Renal pelvis (tissue), 4 donors: Measurements from ENCODE around the gene ASPG. TPM values are rescaled to one million over a fixed set of nuclear protein-coding genes. Genes with fewer than 3 reads are reported as not detected.

ENCODE experiments used
- DNase-seq: peaks from one replicate; pipeline ENCODE4 v3.0.0-alpha.2; 2013
- polyA plus RNA-seq, 3 donors: library from polyadenylated mRNA; unstranded; fragments of 120-200 nt; gene quantifications; one replicate each; pipeline ENCODE4 v1.2.1, GENCODE V29; 2013; ENCODE audit not compliant: insufficient read length in 3 of 3

ASPG gene
- polyA plus RNA-seq, 3 donors: 14.4 to 25.4 (median 14.9) TPM

GRCh38 chr14:104134061-104134965, 48.8 kb downstream of the ASPG start:
- no peak for DNase-seq

GRCh38 chr14:104135121-104135903, 49.8 kb downstream of the ASPG start:
- no peak for DNase-seq

GRCh38 chr14:104135904-104136471, 50.5 kb downstream of the ASPG start:
- no peak for DNase-seq

GRCh38 chr14:104136472-104137296, 51.2 kb downstream of the ASPG start:
- no peak for DNase-seq

- DNase-seq: no peak
Observed at GRCh38 chr14:104137297-104138097, 52.0 kb downstream of the ASPG start.

GRCh38 chr14:104138098-104138717, 52.7 kb downstream of the ASPG start, which contains the start of gene KIF26A:
Gene KIF26A, plus strand, starts transcription at chr14:104138587. Its CDS starts 136 bp downstream, at chr14:104138723.
- DNase-seq: no peak

GRCh38 chr14:104138718-104139459, 53.4 kb downstream of the ASPG start:
- no peak for DNase-seq

- DNase-seq: no peak
Observed at GRCh38 chr14:104139460-104140212, 54.1 kb downstream of the ASPG start.

- DNase-seq: no peak
Observed at GRCh38 chr14:104140213-104140462, 54.6 kb downstream of the ASPG start.

GRCh38 chr14:104140463-104141331, 55.2 kb downstream of the ASPG start:
- no peak for DNase-seq

- no peak for DNase-seq
Observed at GRCh38 chr14:104141621-104142091, 56.2 kb downstream of the ASPG start.

GRCh38 chr14:104142136-104142945, 56.8 kb downstream of the ASPG start:
- no peak for DNase-seq

- DNase-seq: no peak
Observed at GRCh38 chr14:104142946-104143470, 57.5 kb downstream of the ASPG start.

- no peak for DNase-seq
Observed at GRCh38 chr14:104143521-104144452, 58.3 kb downstream of the ASPG start.

- no peak for DNase-seq
Observed at GRCh38 chr14:104144453-104144790, 58.9 kb downstream of the ASPG start.
